Neural cell (in vitro differentiated cells): ENCODE measurements around the gene DHX34. TPM values are rescaled to one million over a fixed set of nuclear protein-coding genes. Genes with fewer than 3 reads are reported as not detected.

ENCODE experiments used
- H2AFZ ChIP-seq: fragments of 200-600, 300-800 bp; sonication (generic), shearing (Covaris generic); 2 replicates; pipeline ENCODE4 v1.6.0; 2014; ENCODE audit warnings: low read depth, mild to moderate bottlenecking, antibody characterized with exemption, low read length, moderate library complexity
- H3F3A ChIP-seq: fragments of 200-600 bp; shearing (Covaris generic); 2 replicates; pipeline ENCODE4 v1.6.1; 2016; ENCODE audit warnings: mild to moderate bottlenecking, moderate library complexity, mixed read lengths, antibody characterized with exemption, low read length; ENCODE audit not compliant: insufficient read depth, poor library complexity, severe bottlenecking
- H3K27ac ChIP-seq: fragments of 200-600, 300-800 bp; sonication (generic), shearing (Covaris generic); 2 replicates; pipeline ENCODE4 v1.5.1; 2014; ENCODE audit warnings: mild to moderate bottlenecking, low read length, moderate library complexity
- H3K27me3 ChIP-seq: fragments of 300-800, 200-600 bp; sonication (generic), shearing (Covaris generic); 2 replicates; pipeline ENCODE4 v1.6.0; 2014; ENCODE audit warnings: mild to moderate bottlenecking, low read depth, low read length, moderate library complexity; ENCODE audit not compliant: insufficient read depth
- H3K36me3 ChIP-seq: fragments of 300-800, 200-600 bp; sonication (generic), shearing (Covaris generic); 2 replicates; pipeline ENCODE4 v1.5.1; 2014; ENCODE audit warnings: mild to moderate bottlenecking, antibody characterized with exemption, low read length, moderate library complexity; ENCODE audit not compliant: insufficient read depth
- H3K4me2 ChIP-seq: fragments of 300-800, 200-600 bp; sonication (generic), shearing (Covaris generic); 2 replicates; pipeline ENCODE4 v1.6.0; 2014; ENCODE audit warnings: mild to moderate bottlenecking, low read length
- H3K4me3 ChIP-seq: fragments of 300-800, 200-600 bp; sonication (generic), shearing (Covaris generic); 2 replicates; pipeline ENCODE4 v1.5.1; 2014; ENCODE audit warnings: mild to moderate bottlenecking, low read length, moderate library complexity
- H3K79me2 ChIP-seq: fragments of 200-600 bp; shearing (Covaris generic); replicated peaks from 2 replicates; pipeline ENCODE4 v1.6.0; 2014; ENCODE audit warnings: mild to moderate bottlenecking, low read length, moderate library complexity; ENCODE audit not compliant: insufficient read depth
- H3K9ac ChIP-seq: fragments of 300-800, 200-600 bp; sonication (generic), shearing (Covaris generic); 2 replicates; pipeline ENCODE4 v1.6.1; 2016; ENCODE audit warnings: mild to moderate bottlenecking, low read length, mixed read lengths
- H3K9me2 ChIP-seq: fragments of 200-600 bp; shearing (Covaris generic); 2 replicates; pipeline ENCODE4 v1.6.1; 2016; ENCODE audit warnings: mild to moderate bottlenecking, low read length, mixed read lengths; ENCODE audit not compliant: insufficient read depth
- H3K9me3 ChIP-seq: fragments of 200-600, 300-800 bp; sonication (generic), shearing (Covaris generic); 2 replicates; pipeline ENCODE4 v1.6.1; 2016; ENCODE audit warnings: mild to moderate bottlenecking, mixed run types, low read length, moderate library complexity, mixed read lengths
- H4K20me1 ChIP-seq: fragments of 200-600 bp; shearing (Covaris generic); 2 replicates; pipeline ENCODE4 v1.6.1; 2016; ENCODE audit warnings: mild to moderate bottlenecking, mixed run types; ENCODE audit not compliant: insufficient read depth
- CTCF ChIP-seq: fragments of 450-650 bp; IDR thresholded peaks from 2 replicates; pipeline ENCODE4 v1.5.1; 2014; ENCODE audit warnings: antibody characterized with exemption, mild to moderate bottlenecking, moderate library complexity; ENCODE audit not compliant: poor library complexity, severe bottlenecking
- EP300 ChIP-seq: fragments of 450-650 bp; conservative IDR thresholded peaks from 2 replicates; pipeline ENCODE4 v1.6.1; 2014; ENCODE audit warnings: antibody characterized with exemption, mild to moderate bottlenecking, moderate library complexity; ENCODE audit not compliant: poor library complexity, severe bottlenecking
- EZH2 ChIP-seq: fragments of 200-600, 300-800 bp; shearing (Covaris generic), sonication (generic); IDR thresholded peaks from 2 replicates; pipeline ENCODE4 v1.6.1; 2014; ENCODE audit warnings: antibody characterized with exemption, low read length, borderline replicate concordance, mild to moderate bottlenecking; ENCODE audit not compliant: insufficient read depth, poor library complexity, severe bottlenecking
- MXI1 ChIP-seq: fragments of 450-650 bp; conservative IDR thresholded peaks from 2 replicates; pipeline ENCODE4 v1.6.1; 2014; ENCODE audit warnings: antibody characterized with exemption, mild to moderate bottlenecking; ENCODE audit not compliant: poor library complexity, severe bottlenecking
- POLR2AphosphoS5 ChIP-seq: IDR thresholded peaks from 2 replicates; pipeline ENCODE4 v1.6.1; 2012
- RAD21 ChIP-seq: fragments of 450-650 bp; conservative IDR thresholded peaks from 2 replicates; pipeline ENCODE4 v1.6.1; 2014; ENCODE audit warnings: antibody characterized with exemption, mild to moderate bottlenecking, moderate library complexity
- REST ChIP-seq: IDR thresholded peaks from 2 replicates; pipeline ENCODE4 v1.6.1; 2012; ENCODE audit warnings: borderline replicate concordance
- SMC3 ChIP-seq: fragments of 450-650 bp; conservative IDR thresholded peaks from 2 replicates; pipeline ENCODE4 v1.6.1; 2014; ENCODE audit warnings: antibody characterized with exemption, mild to moderate bottlenecking, moderate library complexity; ENCODE audit not compliant: poor library complexity
- TAF1 ChIP-seq: IDR thresholded peaks from 2 replicates; pipeline ENCODE4 v1.6.1; 2012; ENCODE audit warnings: low read depth
- polyA plus RNA-seq: library from polyadenylated mRNA; depleted of rRNA; stranded (reverse); fragments of >200 nt; gene quantifications from 2 replicates; pipeline ENCODE4 v1.2.3, GENCODE V29; 2014

Gene DHX34
- polyA plus RNA-seq, 1 donor from 2014 or later = 11.7 TPM

GRCh38 chr19:47312366-47313006, 36.6 kb upstream of the DHX34 start:
- Histone ChIP-seq H2AFZ (no peak overlapping the region), H3K9ac (no peak overlapping the region), H3K79me2 (no peaks in the 10 kb centered on the region), H3K27me3 (no peaks in the 10 kb centered on the region), H3K27ac (no peak overlapping the region), H3K4me3 (no peak overlapping the region), H3K4me2 (no peak overlapping the region), H4K20me1 (no peaks in the 10 kb centered on the region), H3K9me2 (no peaks in the 10 kb centered on the region), H3K9me3 (no peaks in the 10 kb centered on the region), H3K36me3 (no peaks in the 10 kb centered on the region), H3F3A (no peaks in the 10 kb centered on the region)
- TF ChIP-seq POLR2AphosphoS5 = no peak
- TF ChIP-seq MXI1 = no peak
- no peak for TF ChIP-seq REST
- no peak for TF ChIP-seq CTCF
- TF ChIP-seq EP300 = no peak

- no peak overlapping the region for H3K4me2 ChIP-seq
- H3K27ac ChIP-seq = no peak overlapping the region
- TF ChIP-seq EZH2 = no peak
- no peak for TF ChIP-seq EP300
- no peak for TF ChIP-seq RAD21
- TF ChIP-seq CTCF = no peak
- TF ChIP-seq REST = no peak
- TF ChIP-seq TAF1 = no peak
- TF ChIP-seq SMC3 = no peak
- no peak for TF ChIP-seq MXI1
- no peak for TF ChIP-seq POLR2AphosphoS5
- no peaks in the 10 kb centered on the region for H3K9me2 ChIP-seq
- no peaks in the 10 kb centered on the region for H4K20me1 ChIP-seq
- H3F3A ChIP-seq = no peaks in the 10 kb centered on the region
- H3K4me3 ChIP-seq = no peak overlapping the region
- H3K79me2 ChIP-seq = no peaks in the 10 kb centered on the region
- no peaks in the 10 kb centered on the region for H3K27me3 ChIP-seq
- no peaks in the 10 kb centered on the region for H3K9me3 ChIP-seq
- H2AFZ ChIP-seq = no peak overlapping the region
- no peak overlapping the region for H3K9ac ChIP-seq
- no peaks in the 10 kb centered on the region for H3K36me3 ChIP-seq
Measured at GRCh38 chr19:47313754-47314295, 35.3 kb upstream of the DHX34 start.
